Measurements from ENCODE around the gene KLHL28.

GRCh38 chr14:44966601-44967336 lies 5.0 kb upstream of the KLHL28 start:
- TF ChIP-seq CTCF (IDR thresholded peaks at IDR 0.05) (no peak), POLR2A (IDR thresholded peaks at IDR 0.05) (no peak)

Data from right lobe of liver (tissue), 4 donors.